ENCODE data around the gene IFI27L2.

IFI27L2 gene

GRCh38 chr14:94123296-94123695, 6.1 kb downstream of the IFI27L2 start:
- TF ChIP-seq, protein P1, sequence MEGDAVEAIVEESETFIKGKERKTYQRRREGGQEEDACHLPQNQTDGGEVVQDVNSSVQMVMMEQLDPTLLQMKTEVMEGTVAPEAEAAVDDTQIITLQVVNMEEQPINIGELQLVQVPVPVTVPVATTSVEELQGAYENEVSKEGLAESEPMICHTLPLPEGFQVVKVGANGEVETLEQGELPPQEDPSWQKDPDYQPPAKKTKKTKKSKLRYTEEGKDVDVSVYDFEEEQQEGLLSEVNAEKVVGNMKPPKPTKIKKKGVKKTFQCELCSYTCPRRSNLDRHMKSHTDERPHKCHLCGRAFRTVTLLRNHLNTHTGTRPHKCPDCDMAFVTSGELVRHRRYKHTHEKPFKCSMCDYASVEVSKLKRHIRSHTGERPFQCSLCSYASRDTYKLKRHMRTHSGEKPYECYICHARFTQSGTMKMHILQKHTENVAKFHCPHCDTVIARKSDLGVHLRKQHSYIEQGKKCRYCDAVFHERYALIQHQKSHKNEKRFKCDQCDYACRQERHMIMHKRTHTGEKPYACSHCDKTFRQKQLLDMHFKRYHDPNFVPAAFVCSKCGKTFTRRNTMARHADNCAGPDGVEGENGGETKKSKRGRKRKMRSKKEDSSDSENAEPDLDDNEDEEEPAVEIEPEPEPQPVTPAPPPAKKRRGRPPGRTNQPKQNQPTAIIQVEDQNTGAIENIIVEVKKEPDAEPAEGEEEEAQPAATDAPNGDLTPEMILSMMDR (IDR thresholded peaks at IDR 0.05; ENCODE audit: low read depth, low read length): no peak
- no peak overlapping the region for H3K4me3 ChIP-seq (ENCODE audit: low read depth, low read length)

GRCh38 chr14:94122438-94122837, 7.0 kb downstream of the IFI27L2 start:
- H3K4me3 ChIP-seq (ENCODE audit: low read depth, low read length): no peak overlapping the region
- TF ChIP-seq, protein P1 (IDR thresholded peaks at IDR 0.05; ENCODE audit: low read depth, low read length): no peak

GRCh38 chr14:94121485-94121884, 7.9 kb downstream of the IFI27L2 start:
- H3K4me3 ChIP-seq (ENCODE audit: low read depth, low read length): no peak overlapping the region
- TF ChIP-seq, protein P1 (IDR thresholded peaks at IDR 0.05; ENCODE audit: low read depth, low read length): no peak

DNA sequence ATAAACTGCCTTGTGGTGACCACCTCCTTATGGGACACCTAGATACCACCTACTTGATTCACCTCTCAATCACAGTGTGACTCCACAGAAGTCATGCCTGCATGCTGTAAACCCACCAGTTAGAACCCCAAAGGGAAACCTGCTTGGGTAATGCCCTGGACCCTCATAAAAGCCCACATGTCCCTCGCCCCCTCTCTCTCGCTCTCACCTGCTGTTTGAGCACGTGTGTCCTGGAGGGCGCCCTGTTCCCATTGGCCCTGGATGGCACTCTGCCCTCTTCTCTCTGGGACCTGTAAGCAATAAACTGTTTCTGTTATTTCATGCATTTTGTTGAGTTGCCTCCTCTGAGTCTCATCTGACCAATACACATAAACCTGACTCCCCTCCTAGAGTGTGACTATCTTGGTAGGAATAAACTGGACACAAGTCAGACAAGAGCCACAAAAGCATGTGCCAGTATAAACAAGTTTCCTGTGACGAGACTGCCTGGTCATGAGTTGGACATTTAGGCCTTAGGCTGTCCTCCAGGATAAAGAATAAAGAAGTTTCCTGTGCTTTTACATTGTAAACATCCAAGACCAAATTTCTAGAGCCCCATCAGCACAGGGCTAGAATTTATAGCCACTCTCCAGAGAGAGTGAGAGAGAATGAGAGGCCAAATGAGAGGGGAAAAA, 8.6 kb downstream of the IFI27L2 start:
- TF ChIP-seq, protein P1 (IDR thresholded peaks at IDR 0.05; ENCODE audit: low read depth, low read length): no peak
- H3K4me3 ChIP-seq (ENCODE audit: low read depth, low read length): no peak overlapping the region

GRCh38 chr14:94119071-94119470, 10.3 kb downstream of the IFI27L2 start:
- TF ChIP-seq, protein P1 (IDR thresholded peaks at IDR 0.05; ENCODE audit: low read depth, low read length): no peak
- H3K4me3 ChIP-seq (ENCODE audit: low read depth, low read length): no peak overlapping the region

- no peak overlapping the region for H3K4me3 ChIP-seq (ENCODE audit: low read depth, low read length)
- TF ChIP-seq, protein P1 (IDR thresholded peaks at IDR 0.05; ENCODE audit: low read depth, low read length): no peak
Measured at GRCh38 chr14:94117856-94118255, 11.5 kb downstream of the IFI27L2 start.

GRCh38 chr14:94116701-94117100, 12.7 kb downstream of the IFI27L2 start:
- TF ChIP-seq, protein P1 (IDR thresholded peaks at IDR 0.05; ENCODE audit: low read depth, low read length): no peak
- no peak overlapping the region for H3K4me3 ChIP-seq (ENCODE audit: low read depth, low read length)
